Lower lobe of right lung (tissue), 2 donors: ENCODE data around the gene STYXL1. TPM values are rescaled to one million over a fixed set of nuclear protein-coding genes. Genes with fewer than 3 reads are reported as not detected.

Experiments
- ATAC-seq, 2 donors: fragments of 200-7000 bp; cut with Tn5 transposase; one replicate each; pipeline ENCODE4 v1.9.1; 2020 to 2022; ENCODE audit warnings: mild to moderate bottlenecking in 2 of 2, moderate library complexity in 2 of 2
- DNase-seq: peaks from one replicate; pipeline ENCODE4 v3.0.0-alpha.2; 2020
- H3K27ac ChIP-seq: fragments of 200-600 bp; one replicate; pipeline ENCODE4 v1.8.0; 2022
- H3K27me3 ChIP-seq: fragments of 200-600 bp; one replicate; pipeline ENCODE4 v1.8.0; 2022; ENCODE audit warnings: low read depth
- H3K36me3 ChIP-seq: fragments of 200-600 bp; one replicate; pipeline ENCODE4 v1.8.0; 2022; ENCODE audit warnings: mild to moderate bottlenecking
- H3K4me1 ChIP-seq: fragments of 200-600 bp; one replicate; pipeline ENCODE4 v1.8.0; 2022
- H3K4me3 ChIP-seq: fragments of 200-600 bp; one replicate; pipeline ENCODE4 v1.8.0; 2022; ENCODE audit warnings: mild to moderate bottlenecking
- H3K9me3 ChIP-seq: fragments of 200-600 bp; one replicate; pipeline ENCODE4 v1.8.0; 2022
- CTCF ChIP-seq: fragments of 200-600 bp; IDR thresholded peaks from one replicate; pipeline ENCODE4 v1.8.0; 2022; ENCODE audit warnings: antibody characterized with exemption, mild to moderate bottlenecking
- intact Hi-C: fragments of 100-400 bp; cut with DNase I; formaldehyde crosslinking; loops from one replicate; pipeline ENCODE4 v1.11.0; 2022
- total RNA-seq: library from RNA; stranded (reverse); fragmentation: NEBNext Ultra II Directional; extraction: Animal tissue kit (Norgen Biotek cat#: 25700); gene quantifications from one replicate; pipeline ENCODE4 v1.2.1, GENCODE V29; 2021
- donor health status: DM: no; HTN: yes; CAD: no; lungs with severe emphysema.

STYXL1 gene
- total RNA-seq, 1 donor from 2014 or later = 25.6 TPM

- Histone ChIP-seq H3K9me3 (no peaks in the 10 kb centered on the region), H3K36me3 (peaks cover 62% of the 10 kb centered on the region), H3K27ac (no peak overlapping the region), H3K4me1 (peaks cover 3% of the 10 kb centered on the region), H3K4me3 (no peak overlapping the region), H3K27me3 (no peaks in the 10 kb centered on the region)
- intact Hi-C loops = no loop called here
- TF ChIP-seq CTCF = no peak
- DNase-seq (no peak), ATAC-seq (no peak)
Observed at GRCh38 chr7:75987805-75988567, 59.8 kb downstream of the STYXL1 start.

GRCh38 chr7:75987026-75987804 lies 60.6 kb downstream of the STYXL1 start:
- Histone ChIP-seq H3K4me1 (no peaks in the 10 kb centered on the region), H3K27me3 (no peaks in the 10 kb centered on the region), H3K27ac (no peak overlapping the region), H3K9me3 (no peaks in the 10 kb centered on the region), H3K4me3 (no peak overlapping the region), H3K36me3 (peaks cover 69% of the 10 kb centered on the region)
- intact Hi-C loops = no loop called here
- DNase-seq (peak; percentile 23), ATAC-seq (no peak)
- TF ChIP-seq CTCF = no peak

- Histone ChIP-seq H3K4me3 (no peak overlapping the region), H3K9me3 (no peaks in the 10 kb centered on the region), H3K36me3 (peaks cover 69% of the 10 kb centered on the region), H3K4me1 (no peaks in the 10 kb centered on the region), H3K27ac (no peak overlapping the region), H3K27me3 (no peaks in the 10 kb centered on the region)
- TF ChIP-seq CTCF = no peak
- ATAC-seq (no peak), DNase-seq (peak; percentile 38)
- intact Hi-C loops = no loop called here
Observed at GRCh38 chr7:75986147-75986781, 61.5 kb downstream of the STYXL1 start.

GRCh38 chr7:75985518-75986146 lies 62.2 kb downstream of the STYXL1 start:
- no peak overlapping the region for H3K4me3 ChIP-seq
- no peaks in the 10 kb centered on the region for H3K4me1 ChIP-seq
- intact Hi-C loops = no loop called here
- H3K27ac ChIP-seq = no peak overlapping the region
- no peaks in the 10 kb centered on the region for H3K27me3 ChIP-seq
- no peaks in the 10 kb centered on the region for H3K9me3 ChIP-seq
- peak; percentile 56 for DNase-seq
- TF ChIP-seq CTCF = no peak
- no peak for ATAC-seq
- H3K36me3 ChIP-seq = peaks cover 76% of the 10 kb centered on the region

- Histone ChIP-seq H3K9me3 (no peaks in the 10 kb centered on the region), H3K36me3 (peaks cover 81% of the 10 kb centered on the region), H3K27ac (no peak overlapping the region), H3K27me3 (no peaks in the 10 kb centered on the region), H3K4me3 (no peak overlapping the region), H3K4me1 (no peaks in the 10 kb centered on the region)
- intact Hi-C loops = no loop called here
- no peak for ATAC-seq
- no peak for TF ChIP-seq CTCF
- DNase-seq = no peak
Observed at GRCh38 chr7:75985009-75985517, 62.7 kb downstream of the STYXL1 start.
